Mucosa of stomach (tissue), 1 donor: ENCODE data around the gene IRF4.

Source experiments
- H3K27me3 ChIP-seq: one replicate; pipeline ENCODE4 v1.7.0; 2013; ENCODE audit warnings: mild to moderate bottlenecking, low read length; ENCODE audit not compliant: control insufficient read depth, insufficient read depth
- H3K36me3 ChIP-seq: one replicate; pipeline ENCODE4 v1.7.0; 2013; ENCODE audit warnings: low read length; ENCODE audit not compliant: control insufficient read depth, insufficient read depth
- H3K4me1 ChIP-seq: one replicate; pipeline ENCODE4 v1.7.0; 2013; ENCODE audit warnings: mild to moderate bottlenecking, low read length; ENCODE audit not compliant: control insufficient read depth, insufficient read depth
- H3K4me3 ChIP-seq: one replicate; pipeline ENCODE4 v1.7.0; 2013; ENCODE audit warnings: low read length
- H3K9ac ChIP-seq: one replicate; pipeline ENCODE4 v1.7.0; 2013; ENCODE audit warnings: mild to moderate bottlenecking, low read length, moderate library complexity
- H3K9me3 ChIP-seq: one replicate; pipeline ENCODE4 v1.7.0; 2013; ENCODE audit warnings: mild to moderate bottlenecking, low read length, moderate library complexity; ENCODE audit not compliant: control insufficient read depth
- donor health status: Pancreatic carcinoma.

Gene IRF4

DNA sequence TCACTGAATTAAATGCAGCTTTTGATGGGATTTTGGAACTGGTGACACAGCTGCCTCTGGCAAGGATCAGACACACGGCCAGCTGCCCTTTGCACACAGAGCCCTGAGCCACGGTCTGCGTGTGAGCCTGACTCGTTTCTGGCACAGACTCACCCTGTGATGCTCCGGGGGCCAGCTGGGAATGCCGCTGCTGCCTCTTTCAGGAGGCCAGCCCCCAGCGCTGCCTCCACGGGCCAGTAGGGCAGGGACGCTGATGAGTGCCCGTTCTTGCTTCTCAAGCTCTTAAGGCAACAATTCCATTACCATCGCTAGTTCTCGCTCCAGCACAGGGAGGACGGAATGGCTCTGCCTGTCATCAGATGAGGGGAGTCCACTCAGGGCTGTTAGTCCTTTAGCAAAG, 61.6 kb downstream of the IRF4 start:
- no peaks in the 10 kb centered on the region for H3K27me3 ChIP-seq
- no peaks in the 10 kb centered on the region for H3K4me1 ChIP-seq
- H3K4me3 ChIP-seq: no peak overlapping the region
- no peaks in the 10 kb centered on the region for H3K9me3 ChIP-seq
- no peaks in the 10 kb centered on the region for H3K36me3 ChIP-seq
- H3K9ac ChIP-seq: no peak overlapping the region

- no peak overlapping the region for H3K9ac ChIP-seq
- H3K9me3 ChIP-seq: no peaks in the 10 kb centered on the region
- no peaks in the 10 kb centered on the region for H3K36me3 ChIP-seq
- no peak overlapping the region for H3K4me3 ChIP-seq
- H3K27me3 ChIP-seq: no peaks in the 10 kb centered on the region
- no peaks in the 10 kb centered on the region for H3K4me1 ChIP-seq
Measured at GRCh38 chr6:454148-454991, 62.8 kb downstream of the IRF4 start.

DNA sequence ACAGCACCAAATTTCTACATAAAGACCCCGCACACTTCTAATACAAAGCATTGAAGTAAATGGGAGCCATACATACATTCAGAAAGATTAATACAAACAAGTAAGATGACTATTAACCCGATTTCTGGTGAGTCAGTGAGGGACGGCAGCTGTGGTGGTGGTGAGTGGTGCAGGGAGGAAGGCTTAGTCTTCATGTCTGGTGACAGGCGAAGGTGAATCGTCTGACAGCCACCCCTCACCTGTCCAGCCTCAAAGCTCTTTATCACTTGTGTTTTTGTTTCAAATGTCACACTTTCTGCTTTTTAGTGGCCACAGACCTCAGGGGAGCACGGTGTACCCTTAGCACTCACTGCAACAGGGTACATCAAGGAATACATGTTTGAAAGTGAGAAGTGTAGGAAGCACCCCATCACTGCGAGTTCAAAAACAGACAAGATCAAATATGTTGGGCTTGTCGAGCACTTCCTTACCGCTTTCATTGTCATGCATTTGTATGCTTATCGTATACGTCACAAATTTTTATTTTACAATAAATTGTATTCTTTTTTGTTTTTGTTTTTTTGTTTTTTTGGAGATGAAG, 63.5 kb downstream of the IRF4 start:
- no peaks in the 10 kb centered on the region for H3K36me3 ChIP-seq
- no peaks in the 10 kb centered on the region for H3K4me1 ChIP-seq
- no peak overlapping the region for H3K4me3 ChIP-seq
- no peaks in the 10 kb centered on the region for H3K9me3 ChIP-seq
- H3K27me3 ChIP-seq: no peaks in the 10 kb centered on the region
- H3K9ac ChIP-seq: no peak overlapping the region

- no peaks in the 10 kb centered on the region for H3K27me3 ChIP-seq
Measured at GRCh38 chr6:455835-456234, 64.3 kb downstream of the IRF4 start.

DNA sequence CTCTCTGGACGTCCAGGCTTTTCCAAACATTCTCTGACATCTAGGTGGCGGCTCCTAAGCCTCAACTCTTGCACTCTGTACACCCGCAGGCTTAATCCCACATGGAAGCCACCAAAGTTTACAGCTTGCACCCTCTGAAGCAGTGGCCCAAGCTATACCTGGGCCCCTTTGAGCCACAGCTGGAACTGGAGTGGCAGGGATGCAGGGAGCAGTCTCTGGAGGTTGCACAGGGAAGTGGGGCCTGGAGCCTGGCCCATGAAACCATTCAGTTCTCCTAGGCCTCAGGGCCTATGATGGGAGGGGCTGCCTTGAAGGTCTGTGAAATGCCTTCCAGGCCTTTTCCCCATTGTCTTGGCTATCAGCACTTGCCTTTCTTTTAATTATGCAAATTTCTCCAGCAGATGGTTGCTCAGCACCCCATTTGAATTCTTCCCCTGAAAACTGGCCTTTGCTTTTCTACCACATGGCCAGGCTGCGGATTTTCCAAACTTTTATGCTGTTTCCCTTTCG, 64.9 kb downstream of the IRF4 start:
- H3K36me3 ChIP-seq: no peaks in the 10 kb centered on the region
- no peak overlapping the region for H3K4me3 ChIP-seq
- H3K27me3 ChIP-seq: no peaks in the 10 kb centered on the region
- H3K9ac ChIP-seq: no peak overlapping the region
- no peaks in the 10 kb centered on the region for H3K9me3 ChIP-seq
- no peaks in the 10 kb centered on the region for H3K4me1 ChIP-seq

More at GRCh38 chr6:455835-456234, 64.3 kb downstream of the IRF4 start:
- Histone ChIP-seq H3K4me1 (no peaks in the 10 kb centered on the region), H3K9ac (no peak overlapping the region), H3K36me3 (no peaks in the 10 kb centered on the region), H3K9me3 (no peaks in the 10 kb centered on the region), H3K4me3 (no peak overlapping the region)

DNA sequence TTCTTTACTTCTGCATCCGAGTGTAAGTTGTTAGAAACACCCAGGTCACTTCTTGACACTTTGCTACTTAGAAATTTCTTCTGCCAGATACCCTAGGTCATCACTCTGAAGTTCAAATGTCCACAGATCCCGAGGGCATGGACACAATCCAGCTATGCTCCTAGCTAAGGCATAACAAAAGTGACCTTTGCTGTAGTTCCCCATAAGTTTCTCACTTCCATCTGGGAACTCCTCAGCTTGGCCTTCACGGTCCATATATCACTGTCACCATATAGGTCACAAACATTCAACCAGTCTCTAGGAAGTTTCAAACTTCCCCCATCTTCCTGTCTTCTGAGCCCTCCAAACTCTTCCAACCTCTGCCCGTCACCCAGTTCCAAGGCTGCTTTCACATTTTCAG, 65.3 kb downstream of the IRF4 start:
- H3K9ac ChIP-seq: no peak overlapping the region
- H3K4me3 ChIP-seq: no peak overlapping the region
- H3K36me3 ChIP-seq: no peaks in the 10 kb centered on the region
- H3K4me1 ChIP-seq: no peaks in the 10 kb centered on the region
- no peaks in the 10 kb centered on the region for H3K27me3 ChIP-seq
- no peaks in the 10 kb centered on the region for H3K9me3 ChIP-seq
